Glutamatergic neuron (in vitro differentiated cells): ENCODE results near the gene BHLHE40. TPM values are rescaled to one million over a fixed set of nuclear protein-coding genes. Genes with fewer than 3 reads are reported as not detected.
"Not testable (repeated sequence)": the region's sequence is repeated elsewhere in the genome, so short reads cannot be mapped to it uniquely, and the experiment has no call there.

Experiments
- DNase-seq: peaks from one replicate; pipeline ENCODE4 v3.0.0; 2022
- H3K27ac Mint-ChIP-seq: one replicate; pipeline ENCODE4 v1.8.0; 2020; ENCODE audit warnings: mild to moderate bottlenecking, mixed read lengths, inconsistent platforms; ENCODE audit not compliant: unreplicated experiment
- H3K27me3 Mint-ChIP-seq: one replicate; pipeline ENCODE4 v1.8.0; 2020; ENCODE audit warnings: mild to moderate bottlenecking, moderate library complexity, mixed read lengths, inconsistent platforms; ENCODE audit not compliant: unreplicated experiment
- H3K36me3 Mint-ChIP-seq: one replicate; pipeline ENCODE4 v1.8.0; 2020; ENCODE audit warnings: mild to moderate bottlenecking, mixed read lengths, inconsistent platforms; ENCODE audit not compliant: unreplicated experiment
- H3K4me1 Mint-ChIP-seq: one replicate; pipeline ENCODE4 v1.8.0; 2020; ENCODE audit warnings: mild to moderate bottlenecking, low read depth, mixed read lengths, inconsistent platforms; ENCODE audit not compliant: unreplicated experiment
- H3K4me3 Mint-ChIP-seq: one replicate; pipeline ENCODE4 v1.8.0; 2020; ENCODE audit warnings: mild to moderate bottlenecking, mixed read lengths, inconsistent platforms; ENCODE audit not compliant: unreplicated experiment
- H3K9me3 Mint-ChIP-seq: one replicate; pipeline ENCODE4 v1.8.0; 2020; ENCODE audit warnings: mild to moderate bottlenecking, moderate library complexity, mixed read lengths, inconsistent platforms; ENCODE audit not compliant: unreplicated experiment
- total RNA-seq: library from RNA; stranded (reverse); fragmentation: NEBNext Ultra II Directional; extraction: Animal tissue kit (Norgen Biotek cat#: 25700); gene quantifications from one replicate; pipeline ENCODE4 v1.2.1, GENCODE V29; 2021; ENCODE audit not compliant: unreplicated experiment
- TF ChIP-seq, protein P1 (sequence below): fragments of 200-600 bp; sonication (generic); IDR thresholded peaks from one replicate; pipeline ENCODE4 v1.5.0; 2021; ENCODE audit not compliant: partially characterized antibody, unreplicated experiment

BHLHE40 gene
- total RNA-seq, 1 donor from 2014 or later: 0.22 TPM

GRCh38 chr3:4956738-4957137 lies 22.5 kb upstream of the BHLHE40 start:
- H3K9me3 Mint-ChIP-seq: peaks cover 3% of the 10 kb centered on the region

DNA sequence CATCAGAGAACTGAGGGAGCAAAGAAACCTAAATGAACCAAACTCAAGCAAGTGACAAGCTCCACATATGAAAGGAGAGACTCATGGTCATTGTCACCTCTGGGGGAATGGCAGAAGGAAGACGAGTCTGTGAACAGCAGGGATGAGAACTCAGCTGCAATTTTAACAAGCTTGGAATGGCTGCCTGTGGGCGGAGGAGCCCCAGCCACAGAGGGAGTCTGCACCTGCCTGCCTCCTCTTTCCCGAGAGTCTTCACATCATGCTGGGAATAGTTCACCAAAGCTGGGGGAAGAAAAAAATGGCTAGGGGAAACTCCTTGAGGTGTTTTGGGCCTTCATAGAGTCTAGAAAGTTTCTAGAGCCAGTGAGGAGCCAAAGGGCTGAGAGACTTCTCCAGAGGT lies 21.3 kb upstream of the BHLHE40 start:
- Mint-ChIP-seq H3K4me1 (no peaks in the 10 kb centered on the region), H3K4me3 (no peak overlapping the region), H3K27me3 (no peaks in the 10 kb centered on the region), H3K27ac (no peak overlapping the region), H3K36me3 (peaks cover 7% of the 10 kb centered on the region), H3K9me3 (peaks cover 3% of the 10 kb centered on the region)
- TF ChIP-seq, protein P1, sequence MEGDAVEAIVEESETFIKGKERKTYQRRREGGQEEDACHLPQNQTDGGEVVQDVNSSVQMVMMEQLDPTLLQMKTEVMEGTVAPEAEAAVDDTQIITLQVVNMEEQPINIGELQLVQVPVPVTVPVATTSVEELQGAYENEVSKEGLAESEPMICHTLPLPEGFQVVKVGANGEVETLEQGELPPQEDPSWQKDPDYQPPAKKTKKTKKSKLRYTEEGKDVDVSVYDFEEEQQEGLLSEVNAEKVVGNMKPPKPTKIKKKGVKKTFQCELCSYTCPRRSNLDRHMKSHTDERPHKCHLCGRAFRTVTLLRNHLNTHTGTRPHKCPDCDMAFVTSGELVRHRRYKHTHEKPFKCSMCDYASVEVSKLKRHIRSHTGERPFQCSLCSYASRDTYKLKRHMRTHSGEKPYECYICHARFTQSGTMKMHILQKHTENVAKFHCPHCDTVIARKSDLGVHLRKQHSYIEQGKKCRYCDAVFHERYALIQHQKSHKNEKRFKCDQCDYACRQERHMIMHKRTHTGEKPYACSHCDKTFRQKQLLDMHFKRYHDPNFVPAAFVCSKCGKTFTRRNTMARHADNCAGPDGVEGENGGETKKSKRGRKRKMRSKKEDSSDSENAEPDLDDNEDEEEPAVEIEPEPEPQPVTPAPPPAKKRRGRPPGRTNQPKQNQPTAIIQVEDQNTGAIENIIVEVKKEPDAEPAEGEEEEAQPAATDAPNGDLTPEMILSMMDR: no peak
- no peak for DNase-seq

More at GRCh38 chr3:4956738-4957137, 22.5 kb upstream of the BHLHE40 start:
- H3K27me3 Mint-ChIP-seq: no peaks in the 10 kb centered on the region
- DNase-seq: no peak
- peaks cover 7% of the 10 kb centered on the region for H3K36me3 Mint-ChIP-seq
- H3K4me1 Mint-ChIP-seq: no peaks in the 10 kb centered on the region
- H3K27ac Mint-ChIP-seq: no peak overlapping the region
- TF ChIP-seq, protein P1: no peak
- H3K4me3 Mint-ChIP-seq: no peak overlapping the region

GRCh38 chr3:4959180-4959579 lies 20.1 kb upstream of the BHLHE40 start:
- Mint-ChIP-seq H3K27ac (no peak overlapping the region), H3K4me3 (no peak overlapping the region), H3K27me3 (no peaks in the 10 kb centered on the region), H3K9me3 (peaks cover 3% of the 10 kb centered on the region), H3K36me3 (peaks cover 7% of the 10 kb centered on the region), H3K4me1 (no peaks in the 10 kb centered on the region)
- DNase-seq: no peak
- TF ChIP-seq, protein P1: no peak

DNA sequence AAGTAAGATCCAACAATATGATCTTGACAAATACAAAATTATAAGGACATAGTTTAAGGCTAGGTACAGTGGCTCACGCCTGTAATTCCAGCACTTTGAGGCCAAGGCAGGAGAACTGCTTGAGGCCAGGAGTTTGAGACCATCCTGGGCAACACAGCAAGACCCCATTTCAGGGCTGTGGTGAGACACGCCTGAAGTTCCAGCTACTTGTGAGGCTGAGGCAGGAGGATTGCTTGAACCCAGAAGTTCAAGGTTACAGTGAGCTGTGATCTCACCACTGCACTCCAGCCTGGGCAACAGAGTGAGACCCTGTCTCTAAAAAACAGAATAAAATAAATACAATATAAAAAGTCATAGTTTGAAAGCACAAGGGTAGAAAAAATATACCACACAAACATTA lies 17.4 kb upstream of the BHLHE40 start:
- H3K4me3 Mint-ChIP-seq, H3K36me3 Mint-ChIP-seq, H3K27me3 Mint-ChIP-seq: not testable (repeated sequence)

GRCh38 chr3:4963669-4964570 lies 15.3 kb upstream of the BHLHE40 start:
- Mint-ChIP-seq H3K27ac (no peak overlapping the region), H3K4me3 (no peak overlapping the region), H3K4me1 (no peaks in the 10 kb centered on the region), H3K9me3 (peaks cover 1% of the 10 kb centered on the region), H3K36me3 (peaks cover 5% of the 10 kb centered on the region), H3K27me3 (no peaks in the 10 kb centered on the region)
- no peak for DNase-seq
- TF ChIP-seq, protein P1: no peak

More for the DNA sequence above, 17.4 kb upstream of the BHLHE40 start:
- H3K9me3 Mint-ChIP-seq, H3K27ac Mint-ChIP-seq, DNase-seq, H3K4me1 Mint-ChIP-seq: not testable (repeated sequence)

- not testable (repeated sequence) for DNase-seq, H3K27me3 Mint-ChIP-seq, H3K9me3 Mint-ChIP-seq, H3K4me1 Mint-ChIP-seq, H3K4me3 Mint-ChIP-seq, H3K27ac Mint-ChIP-seq, H3K36me3 Mint-ChIP-seq
These were observed 13.2 kb upstream of the BHLHE40 start for GRCh38 chr3:4966006-4966405.

- not testable (repeated sequence) for H3K27me3 Mint-ChIP-seq, H3K4me1 Mint-ChIP-seq, H3K36me3 Mint-ChIP-seq
These were observed 11.6 kb upstream of the BHLHE40 start for GRCh38 chr3:4967683-4968082.

GRCh38 chr3:4971437-4971836 lies 7.8 kb upstream of the BHLHE40 start:
- H3K9me3 Mint-ChIP-seq, H3K4me1 Mint-ChIP-seq, H3K36me3 Mint-ChIP-seq, H3K27me3 Mint-ChIP-seq, H3K4me3 Mint-ChIP-seq, DNase-seq, H3K27ac Mint-ChIP-seq: not testable (repeated sequence)

More at GRCh38 chr3:4967683-4968082, 11.6 kb upstream of the BHLHE40 start:
- DNase-seq, H3K4me3 Mint-ChIP-seq, H3K9me3 Mint-ChIP-seq, H3K27ac Mint-ChIP-seq: not testable (repeated sequence)
